Astrocyte (in vitro differentiated cells and primary cell): Measurements from ENCODE around the gene TTC9B. TPM values are rescaled to one million over a fixed set of nuclear protein-coding genes. Genes with fewer than 3 reads are reported as not detected.

Experiments used
- DNase-seq: peaks from one replicate; pipeline ENCODE4 v3.0.0-alpha.2; 2010; ENCODE audit warnings: low read depth
- FAIRE-seq: peaks from 2 replicates; lab custom pipeline; 2011; peaks lifted over from hg19 to GRCh38; lab: Jason Lieb, UNC
- H2AFZ ChIP-seq: 2 replicates; pipeline ENCODE4 v1.6.0; 2012; ENCODE audit warnings: low read depth, low read length, inconsistent platforms
- H3K27ac ChIP-seq: 2 replicates; pipeline ENCODE4 v1.5.1; 2011; ENCODE audit warnings: low read depth, low read length, inconsistent platforms
- H3K27me3 ChIP-seq: 2 replicates; pipeline ENCODE4 v1.6.0; 2011; ENCODE audit warnings: low read length, inconsistent platforms; ENCODE audit not compliant: insufficient read depth
- H3K36me3 ChIP-seq: 2 replicates; pipeline ENCODE4 v1.5.1; 2011; ENCODE audit warnings: low read length, inconsistent platforms; ENCODE audit not compliant: insufficient read depth
- H3K4me1 ChIP-seq: 2 replicates; pipeline ENCODE4 v1.5.1; 2011; ENCODE audit warnings: low read length, inconsistent platforms; ENCODE audit not compliant: insufficient read depth
- H3K4me2 ChIP-seq: 2 replicates; pipeline ENCODE4 v1.6.0; 2012; ENCODE audit warnings: low read length, inconsistent platforms
- H3K4me3 ChIP-seq: 2 replicates; pipeline ENCODE4 v1.5.1; 2011; ENCODE audit warnings: low read depth, mild to moderate bottlenecking, low read length, inconsistent platforms; ENCODE audit not compliant: insufficient read depth
- H3K79me2 ChIP-seq: 2 replicates; pipeline ENCODE4 v1.6.0; 2012; ENCODE audit warnings: mild to moderate bottlenecking, low read length, inconsistent platforms; ENCODE audit not compliant: insufficient read depth
- H3K9ac ChIP-seq: 2 replicates; pipeline ENCODE4 v1.6.0; 2012; ENCODE audit warnings: mild to moderate bottlenecking, low read length, inconsistent platforms
- H3K9me3 ChIP-seq: 2 replicates; pipeline ENCODE4 v1.5.1; 2012; ENCODE audit warnings: low read depth, mild to moderate bottlenecking, low read length, inconsistent platforms; ENCODE audit not compliant: insufficient read depth
- H4K20me1 ChIP-seq: 2 replicates; pipeline ENCODE4 v1.6.0; 2012; ENCODE audit warnings: low read length, inconsistent platforms; ENCODE audit not compliant: insufficient read depth
- H3K27ac Mint-ChIP-seq: one replicate; pipeline ENCODE4 v1.8.0; 2021; ENCODE audit warnings: mild to moderate bottlenecking, mixed read lengths; ENCODE audit not compliant: unreplicated experiment
- H3K27me3 Mint-ChIP-seq: one replicate; pipeline ENCODE4 v1.8.0; 2021; ENCODE audit warnings: low read depth, mixed read lengths; ENCODE audit not compliant: unreplicated experiment
- H3K36me3 Mint-ChIP-seq: one replicate; pipeline ENCODE4 v1.8.0; 2021; ENCODE audit warnings: low read depth, mixed read lengths; ENCODE audit not compliant: unreplicated experiment
- H3K4me1 Mint-ChIP-seq: one replicate; pipeline ENCODE4 v1.8.0; 2021; ENCODE audit warnings: low read depth, mixed read lengths; ENCODE audit not compliant: unreplicated experiment
- H3K4me3 Mint-ChIP-seq: one replicate; pipeline ENCODE4 v1.8.0; 2021; ENCODE audit warnings: mild to moderate bottlenecking, moderate library complexity, mixed read lengths; ENCODE audit not compliant: unreplicated experiment
- H3K9me3 Mint-ChIP-seq: one replicate; pipeline ENCODE4 v1.8.0; 2021; ENCODE audit warnings: mild to moderate bottlenecking, mixed read lengths; ENCODE audit not compliant: unreplicated experiment
- EZH2 ChIP-seq: IDR thresholded peaks from 2 replicates; pipeline ENCODE4 v1.6.1; 2012; ENCODE audit warnings: mild to moderate bottlenecking, low read length, inconsistent platforms; ENCODE audit not compliant: insufficient read depth
- total RNA-seq: library from RNA; stranded (reverse); gene quantifications from 2 replicates; pipeline ENCODE4 v1.2.1, GENCODE V29; 2021
- TF ChIP-seq, protein P1 (sequence below): IDR thresholded peaks from 2 replicates; pipeline ENCODE4 v1.5.1; 2011; ENCODE audit warnings: low read depth, mild to moderate bottlenecking, inconsistent platforms, low read length, moderate library complexity; ENCODE audit not compliant: insufficient read depth

Gene TTC9B
- total RNA-seq, 1 donor from 2014 or later = not detected

DNA sequence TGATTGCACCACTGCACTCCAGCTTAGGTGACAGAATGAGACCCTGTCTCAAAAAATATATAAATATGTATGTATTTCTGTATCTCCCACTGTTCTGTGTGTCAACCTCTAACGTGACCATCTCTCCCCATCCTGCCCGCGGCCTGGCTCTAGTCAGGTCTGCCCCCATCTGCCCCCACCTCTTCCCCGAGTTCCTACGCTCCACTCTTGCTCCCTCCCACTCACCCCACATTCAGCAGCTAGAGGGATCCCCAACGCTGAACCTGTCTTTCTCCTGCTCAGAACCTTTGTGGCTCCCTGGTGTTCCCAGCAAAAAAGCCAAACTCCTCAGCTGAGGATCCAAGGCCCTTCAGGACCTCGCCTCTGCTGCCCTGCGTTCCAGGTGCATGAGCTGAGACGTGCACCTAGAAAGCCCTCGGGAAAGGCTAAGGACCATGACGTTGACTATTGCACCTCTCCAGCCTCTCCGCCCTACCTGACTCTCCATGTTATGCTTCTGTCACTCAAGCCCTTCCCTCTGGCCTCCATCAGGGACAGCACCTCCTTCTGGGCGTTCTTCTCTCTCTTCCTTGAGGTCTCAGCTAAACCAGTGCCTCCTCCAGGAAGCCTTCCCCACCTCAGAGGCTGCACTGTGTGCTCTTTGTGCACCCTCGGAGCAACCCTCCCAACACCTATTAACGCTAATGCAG lies 48.9 kb upstream of the TTC9B start:
- Histone ChIP-seq H3K9me3 (no peaks in the 10 kb centered on the region), H3K4me2 (no peak overlapping the region), H4K20me1 (peaks cover 93% of the 10 kb centered on the region), H3K9ac (no peak overlapping the region), H3K4me1 (no peaks in the 10 kb centered on the region), H3K79me2 (peaks cover 78% of the 10 kb centered on the region), H3K4me3 (no peak overlapping the region), H3K27ac (no peak overlapping the region), H3K27me3 (no peaks in the 10 kb centered on the region), H3K36me3 (peaks cover 3% of the 10 kb centered on the region), H2AFZ (no peak overlapping the region)
- FAIRE-seq (no peak), DNase-seq (no peak)
- Mint-ChIP-seq H3K4me1 (peaks cover 4% of the 10 kb centered on the region), H3K27ac (no peak overlapping the region), H3K27me3 (no peaks in the 10 kb centered on the region), H3K4me3 (no peak overlapping the region), H3K9me3 (no peaks in the 10 kb centered on the region), H3K36me3 (peaks cover 28% of the 10 kb centered on the region)
- TF ChIP-seq, protein P1, sequence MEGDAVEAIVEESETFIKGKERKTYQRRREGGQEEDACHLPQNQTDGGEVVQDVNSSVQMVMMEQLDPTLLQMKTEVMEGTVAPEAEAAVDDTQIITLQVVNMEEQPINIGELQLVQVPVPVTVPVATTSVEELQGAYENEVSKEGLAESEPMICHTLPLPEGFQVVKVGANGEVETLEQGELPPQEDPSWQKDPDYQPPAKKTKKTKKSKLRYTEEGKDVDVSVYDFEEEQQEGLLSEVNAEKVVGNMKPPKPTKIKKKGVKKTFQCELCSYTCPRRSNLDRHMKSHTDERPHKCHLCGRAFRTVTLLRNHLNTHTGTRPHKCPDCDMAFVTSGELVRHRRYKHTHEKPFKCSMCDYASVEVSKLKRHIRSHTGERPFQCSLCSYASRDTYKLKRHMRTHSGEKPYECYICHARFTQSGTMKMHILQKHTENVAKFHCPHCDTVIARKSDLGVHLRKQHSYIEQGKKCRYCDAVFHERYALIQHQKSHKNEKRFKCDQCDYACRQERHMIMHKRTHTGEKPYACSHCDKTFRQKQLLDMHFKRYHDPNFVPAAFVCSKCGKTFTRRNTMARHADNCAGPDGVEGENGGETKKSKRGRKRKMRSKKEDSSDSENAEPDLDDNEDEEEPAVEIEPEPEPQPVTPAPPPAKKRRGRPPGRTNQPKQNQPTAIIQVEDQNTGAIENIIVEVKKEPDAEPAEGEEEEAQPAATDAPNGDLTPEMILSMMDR = no peak
- no peak for TF ChIP-seq EZH2

DNA sequence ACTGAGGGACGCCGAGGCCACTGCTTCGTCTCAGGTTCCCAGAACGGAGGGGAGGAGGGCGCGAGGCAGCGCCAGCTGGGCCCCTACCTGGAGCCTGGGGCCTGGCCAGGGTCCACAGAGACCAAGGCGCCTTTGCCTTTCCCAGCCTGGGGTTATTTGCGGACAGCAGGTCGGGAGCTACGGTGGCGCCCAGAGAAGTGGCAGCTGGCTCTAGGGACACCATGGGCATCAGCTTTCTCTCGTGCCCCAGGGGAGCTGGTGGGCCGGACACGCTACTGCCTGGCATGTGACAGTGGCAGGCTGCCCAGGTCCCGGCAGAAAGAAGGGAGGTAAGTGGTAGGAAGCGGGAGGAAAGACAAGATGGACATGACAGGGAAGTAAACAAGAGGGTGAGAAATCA lies 47.9 kb upstream of the TTC9B start:
- Mint-ChIP-seq H3K27me3 (no peaks in the 10 kb centered on the region), H3K27ac (no peak overlapping the region), H3K4me3 (no peak overlapping the region), H3K4me1 (peaks cover 4% of the 10 kb centered on the region), H3K36me3 (peaks cover 28% of the 10 kb centered on the region), H3K9me3 (no peaks in the 10 kb centered on the region)
- H2AFZ ChIP-seq = no peak overlapping the region
- DNase-seq = no peak
- no peaks in the 10 kb centered on the region for H3K27me3 ChIP-seq
- H3K4me1 ChIP-seq = no peaks in the 10 kb centered on the region
- FAIRE-seq = no peak
- no peaks in the 10 kb centered on the region for H3K9me3 ChIP-seq
- no peak overlapping the region for H3K27ac ChIP-seq
- peaks cover 92% of the 10 kb centered on the region for H4K20me1 ChIP-seq
- H3K9ac ChIP-seq = no peak overlapping the region
- peaks cover 3% of the 10 kb centered on the region for H3K36me3 ChIP-seq
- H3K4me3 ChIP-seq = no peak overlapping the region
- TF ChIP-seq EZH2 = no peak
- TF ChIP-seq, protein P1 = no peak
- peaks cover 76% of the 10 kb centered on the region for H3K79me2 ChIP-seq
- no peak overlapping the region for H3K4me2 ChIP-seq

DNA sequence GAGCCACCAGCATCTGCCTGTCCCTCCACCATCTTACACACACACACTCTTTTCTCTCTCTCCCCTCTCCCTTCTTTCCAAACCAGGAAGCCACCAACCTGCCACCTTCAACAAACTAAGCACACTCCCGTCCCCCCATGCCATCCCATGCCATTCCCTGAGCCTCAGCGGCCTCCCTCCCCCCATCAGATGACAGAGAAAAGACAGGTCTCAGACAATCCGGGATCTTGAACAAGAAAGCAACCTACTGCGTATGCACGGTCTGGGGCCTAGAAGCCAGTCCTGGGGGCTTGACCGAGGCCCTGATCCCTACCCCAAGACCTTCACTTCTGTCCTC lies 47.5 kb upstream of the TTC9B start:
- Mint-ChIP-seq H3K9me3 (peaks cover 1% of the 10 kb centered on the region), H3K36me3 (peaks cover 29% of the 10 kb centered on the region), H3K4me1 (peaks cover 4% of the 10 kb centered on the region), H3K4me3 (peak overlapping the region; percentile 45), H3K27me3 (no peaks in the 10 kb centered on the region), H3K27ac (no peak overlapping the region)
- Histone ChIP-seq H3K36me3 (peaks cover 3% of the 10 kb centered on the region), H3K27ac (no peak overlapping the region), H3K9me3 (no peaks in the 10 kb centered on the region), H3K4me3 (no peak overlapping the region), H3K4me2 (no peak overlapping the region), H3K9ac (no peak overlapping the region), H3K79me2 (peaks cover 75% of the 10 kb centered on the region), H4K20me1 (peaks cover 93% of the 10 kb centered on the region), H3K27me3 (no peaks in the 10 kb centered on the region), H2AFZ (no peak overlapping the region), H3K4me1 (no peaks in the 10 kb centered on the region)
- TF ChIP-seq, protein P1 = no peak
- TF ChIP-seq EZH2 = no peak
- FAIRE-seq (no peak), DNase-seq (no peak)
